ENCODE results near the gene TWF2.

DNA sequence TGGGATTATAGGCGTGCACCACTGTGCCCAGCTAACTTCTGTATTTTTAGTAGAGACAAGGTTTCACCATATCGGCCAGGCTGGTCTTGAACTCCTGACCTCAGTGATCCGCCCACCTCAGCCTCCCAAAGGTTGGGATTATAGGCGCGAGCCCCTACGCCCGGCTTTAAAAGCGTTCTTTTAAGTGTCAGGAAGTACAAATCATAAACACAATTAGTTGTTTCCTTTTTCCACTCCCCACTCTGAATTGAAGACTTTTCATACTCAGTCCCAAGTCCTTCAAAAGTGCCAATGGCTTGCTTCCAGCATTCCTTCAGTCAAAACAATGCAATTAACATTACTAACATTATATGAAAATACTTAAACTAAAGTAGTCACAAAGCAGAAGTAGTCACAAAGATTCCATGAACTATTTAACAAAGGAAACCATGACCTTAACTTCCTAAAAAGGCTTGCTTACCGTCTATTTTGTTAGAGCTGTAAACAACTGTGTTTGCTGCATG lies 31.3 kb upstream of the TWF2 start:
- TF ChIP-seq, protein P1, sequence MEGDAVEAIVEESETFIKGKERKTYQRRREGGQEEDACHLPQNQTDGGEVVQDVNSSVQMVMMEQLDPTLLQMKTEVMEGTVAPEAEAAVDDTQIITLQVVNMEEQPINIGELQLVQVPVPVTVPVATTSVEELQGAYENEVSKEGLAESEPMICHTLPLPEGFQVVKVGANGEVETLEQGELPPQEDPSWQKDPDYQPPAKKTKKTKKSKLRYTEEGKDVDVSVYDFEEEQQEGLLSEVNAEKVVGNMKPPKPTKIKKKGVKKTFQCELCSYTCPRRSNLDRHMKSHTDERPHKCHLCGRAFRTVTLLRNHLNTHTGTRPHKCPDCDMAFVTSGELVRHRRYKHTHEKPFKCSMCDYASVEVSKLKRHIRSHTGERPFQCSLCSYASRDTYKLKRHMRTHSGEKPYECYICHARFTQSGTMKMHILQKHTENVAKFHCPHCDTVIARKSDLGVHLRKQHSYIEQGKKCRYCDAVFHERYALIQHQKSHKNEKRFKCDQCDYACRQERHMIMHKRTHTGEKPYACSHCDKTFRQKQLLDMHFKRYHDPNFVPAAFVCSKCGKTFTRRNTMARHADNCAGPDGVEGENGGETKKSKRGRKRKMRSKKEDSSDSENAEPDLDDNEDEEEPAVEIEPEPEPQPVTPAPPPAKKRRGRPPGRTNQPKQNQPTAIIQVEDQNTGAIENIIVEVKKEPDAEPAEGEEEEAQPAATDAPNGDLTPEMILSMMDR (IDR thresholded peaks at IDR 0.05), result no peak
- TF ChIP-seq EP300 (IDR thresholded peaks at IDR 0.05) (no peak), POLR2A (IDR thresholded peaks at IDR 0.05) (no peak)

All from upper lobe of left lung (tissue), 4 donors.